Muscle layer of colon (tissue), 2 donors: Measurements from ENCODE around the gene RNLS.
"Not testable (repeated sequence)": the region's sequence is repeated elsewhere in the genome, so short reads cannot be mapped to it uniquely, and the experiment has no call there.

Experiments
- H3K27ac ChIP-seq: one replicate; pipeline ENCODE4 v1.7.0; 2013; ENCODE audit warnings: low read depth, mild to moderate bottlenecking, low read length, moderate library complexity
- H3K27me3 ChIP-seq, 2 donors: one replicate each; pipeline ENCODE4 v1.7.0; 2013; ENCODE audit warnings: low read length in 2 of 2, mild to moderate bottlenecking in 2 of 2; ENCODE audit not compliant: insufficient read depth in 2 of 2, control insufficient read depth in 1 of 2
- H3K36me3 ChIP-seq: one replicate; pipeline ENCODE4 v1.7.0; 2013; ENCODE audit warnings: mild to moderate bottlenecking, low read length; ENCODE audit not compliant: insufficient read depth
- H3K4me1 ChIP-seq: one replicate; pipeline ENCODE4 v1.7.0; 2013; ENCODE audit warnings: mild to moderate bottlenecking, low read length; ENCODE audit not compliant: insufficient read depth
- H3K4me3 ChIP-seq, 2 donors: one replicate each; pipeline ENCODE4 v1.7.0; 2013; ENCODE audit warnings: low read length in 2 of 2, low read depth in 1 of 2, mild to moderate bottlenecking in 1 of 2, moderate library complexity in 1 of 2
- H3K9ac ChIP-seq: one replicate; pipeline ENCODE4 v1.7.0; 2013; ENCODE audit warnings: low read length
- H3K9me3 ChIP-seq: one replicate; pipeline ENCODE4 v1.7.0; 2013; ENCODE audit warnings: mild to moderate bottlenecking, low read length
- donor health status: abdominal sarcoma.
- donor health status: Adenocarcinoma of cecum.

The RNLS gene

GRCh38 chr10:88491314-88491713 is 91.8 kb downstream of the RNLS start:
- Histone ChIP-seq H3K9me3 (no peaks in the 10 kb centered on the region), H3K4me1 (peaks cover 12% of the 10 kb centered on the region), H3K27me3 (no peaks in the 10 kb centered on the region), H3K36me3 (no peaks in the 10 kb centered on the region), H3K27ac (no peak overlapping the region), H3K4me3 (no peak overlapping the region), H3K9ac (no peak overlapping the region)

GRCh38 chr10:88490231-88490980 is 92.7 kb downstream of the RNLS start:
- no peaks in the 10 kb centered on the region for H3K36me3 ChIP-seq
- H3K9ac ChIP-seq, result no peak overlapping the region

DNA sequence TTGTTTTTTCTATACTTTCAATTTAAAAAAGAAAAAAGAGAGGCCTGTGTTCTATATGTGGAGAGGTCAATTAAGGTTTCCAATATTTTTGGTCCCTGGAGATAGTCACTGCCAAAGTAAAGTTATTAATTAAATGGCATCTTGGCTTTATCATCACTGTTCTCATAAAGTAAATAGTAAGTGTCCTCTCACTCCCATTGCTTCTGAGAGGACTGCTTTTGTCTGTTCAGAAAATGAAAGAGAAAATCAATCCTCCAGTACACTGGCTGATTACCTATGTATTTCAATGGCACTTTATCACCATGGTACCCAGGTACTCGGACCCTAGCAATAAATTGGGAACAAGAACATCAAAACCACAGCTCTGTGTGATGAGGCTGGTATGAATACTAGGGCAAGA is 94.0 kb downstream of the RNLS start:
- no peak overlapping the region for H3K27ac ChIP-seq
- H3K4me1 ChIP-seq, result peaks cover 12% of the 10 kb centered on the region
- H3K36me3 ChIP-seq, result no peaks in the 10 kb centered on the region
- no peak overlapping the region for H3K9ac ChIP-seq
- no peak overlapping the region for H3K4me3 ChIP-seq
- H3K9me3 ChIP-seq, result no peaks in the 10 kb centered on the region
- H3K27me3 ChIP-seq, result no peaks in the 10 kb centered on the region

More at GRCh38 chr10:88490231-88490980, 92.7 kb downstream of the RNLS start:
- H3K9me3 ChIP-seq, result no peaks in the 10 kb centered on the region
- no peaks in the 10 kb centered on the region for H3K27me3 ChIP-seq
- no peak overlapping the region for H3K4me3 ChIP-seq
- no peak overlapping the region for H3K27ac ChIP-seq
- H3K4me1 ChIP-seq, result peaks cover 12% of the 10 kb centered on the region

GRCh38 chr10:88486816-88487215 is 96.3 kb downstream of the RNLS start:
- H3K9ac ChIP-seq, H3K27ac ChIP-seq, H3K27me3 ChIP-seq, H3K9me3 ChIP-seq, H3K4me1 ChIP-seq, H3K4me3 ChIP-seq, H3K36me3 ChIP-seq: not testable (repeated sequence)

DNA sequence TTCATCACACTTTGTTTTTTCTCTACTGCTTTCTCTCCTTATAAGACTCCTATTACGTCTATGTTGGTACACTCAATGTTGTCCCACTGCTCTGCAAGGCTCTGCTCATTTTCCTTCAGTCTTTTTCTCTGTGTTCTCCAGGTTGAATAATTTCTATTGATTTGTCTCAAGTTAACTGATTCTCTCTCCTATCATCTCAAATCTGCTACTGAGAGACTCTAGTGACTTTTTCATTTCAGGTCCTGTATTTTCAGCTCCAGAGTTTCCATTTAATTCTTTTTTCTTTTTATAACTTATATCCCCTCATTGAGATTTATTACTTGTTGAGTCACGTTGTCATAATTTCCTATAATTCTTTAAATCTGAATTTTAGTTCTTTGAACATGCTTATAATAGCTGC is 100.9 kb downstream of the RNLS start:
- Histone ChIP-seq H3K9me3 (no peaks in the 10 kb centered on the region), H3K9ac (no peak overlapping the region), H3K4me1 (no peaks in the 10 kb centered on the region), H3K27me3 (no peaks in the 10 kb centered on the region), H3K4me3 (no peak overlapping the region), H3K36me3 (no peaks in the 10 kb centered on the region), H3K27ac (no peak overlapping the region)

DNA sequence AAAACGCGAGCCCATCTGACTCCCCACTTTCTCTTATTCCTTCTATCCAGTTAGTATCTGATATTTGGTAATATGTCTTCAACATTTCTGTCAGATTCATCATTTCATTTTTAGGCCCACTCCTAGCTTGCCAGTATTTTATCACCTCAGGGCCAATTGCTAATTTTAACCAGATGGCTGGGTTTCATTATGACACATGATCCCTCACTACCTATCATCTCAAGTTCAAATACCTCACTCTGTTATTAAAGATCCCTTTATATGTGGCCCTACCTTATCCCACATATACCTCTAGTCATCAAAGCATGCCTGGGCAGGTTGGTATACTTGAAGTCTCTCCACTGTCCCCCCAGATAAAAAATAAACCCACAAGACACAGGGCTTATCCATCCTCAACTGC is 104.9 kb downstream of the RNLS start:
- Histone ChIP-seq H3K4me3 (no peak overlapping the region), H3K36me3 (no peaks in the 10 kb centered on the region), H3K9ac (no peak overlapping the region), H3K27me3 (no peaks in the 10 kb centered on the region), H3K4me1 (peaks cover 9% of the 10 kb centered on the region), H3K27ac (no peak overlapping the region), H3K9me3 (no peaks in the 10 kb centered on the region)

GRCh38 chr10:88477343-88478085 is 105.6 kb downstream of the RNLS start:
- Histone ChIP-seq H3K4me1 (peaks cover 9% of the 10 kb centered on the region), H3K27me3 (no peaks in the 10 kb centered on the region), H3K4me3 (no peak overlapping the region), H3K9ac (no peak overlapping the region), H3K36me3 (no peaks in the 10 kb centered on the region), H3K27ac (no peak overlapping the region), H3K9me3 (no peaks in the 10 kb centered on the region)

GRCh38 chr10:88474884-88475844 is 108.0 kb downstream of the RNLS start:
- Histone ChIP-seq H3K9me3 (no peaks in the 10 kb centered on the region), H3K36me3 (no peaks in the 10 kb centered on the region), H3K4me1 (peaks cover 9% of the 10 kb centered on the region), H3K9ac (no peak overlapping the region), H3K27ac (no peak overlapping the region), H3K27me3 (no peaks in the 10 kb centered on the region), H3K4me3 (no peak overlapping the region)

DNA sequence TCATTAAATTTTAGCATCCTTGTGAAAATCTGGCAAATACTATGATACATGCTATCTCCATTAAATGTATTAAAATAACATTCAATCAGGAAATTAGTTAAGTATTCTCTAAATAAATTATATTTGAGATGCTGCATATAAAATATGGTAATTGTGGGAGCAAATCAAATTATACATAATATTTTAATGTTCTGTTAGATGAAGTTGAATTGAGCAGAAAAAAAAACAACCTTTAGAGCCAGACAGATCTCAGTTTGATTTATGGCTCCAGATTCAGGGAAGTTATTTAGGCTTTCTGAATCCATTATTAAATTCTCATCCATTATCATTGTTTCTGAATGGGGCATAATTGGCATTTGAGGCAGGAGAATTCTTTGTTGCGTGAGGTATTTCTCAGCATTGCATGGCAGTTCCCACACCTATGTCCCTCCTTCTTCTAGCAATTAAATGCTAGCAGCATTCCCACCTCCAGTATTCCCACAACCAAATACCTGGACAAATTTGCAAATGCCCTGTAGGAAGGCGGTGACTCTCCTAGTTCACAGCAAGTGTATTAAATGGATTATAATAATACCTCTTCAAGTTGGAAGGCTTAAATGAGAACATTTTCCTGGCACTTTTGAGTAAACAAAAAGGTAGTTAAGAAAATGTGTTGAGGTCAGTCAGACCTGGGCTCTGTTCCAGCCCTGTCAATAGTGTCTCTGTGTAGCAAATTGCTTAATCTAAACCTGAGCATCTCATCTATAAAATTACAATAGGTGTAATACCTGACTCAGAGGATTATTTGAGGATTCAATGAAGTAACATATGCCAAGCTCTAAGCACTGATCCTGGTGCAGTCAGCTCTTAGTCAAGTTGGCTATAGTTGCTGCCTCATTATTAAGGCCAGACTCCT is 108.9 kb downstream of the RNLS start:
- H3K36me3 ChIP-seq, result no peaks in the 10 kb centered on the region
- no peaks in the 10 kb centered on the region for H3K27me3 ChIP-seq
- no peak overlapping the region for H3K27ac ChIP-seq
- H3K4me3 ChIP-seq, result no peak overlapping the region
- peaks cover 9% of the 10 kb centered on the region for H3K4me1 ChIP-seq
- no peak overlapping the region for H3K9ac ChIP-seq
- H3K9me3 ChIP-seq, result no peaks in the 10 kb centered on the region

GRCh38 chr10:88472540-88472939 is 110.6 kb downstream of the RNLS start:
- Histone ChIP-seq H3K27ac (no peak overlapping the region), H3K9me3 (no peaks in the 10 kb centered on the region), H3K4me3 (no peak overlapping the region), H3K4me1 (peaks cover 14% of the 10 kb centered on the region), H3K27me3 (no peaks in the 10 kb centered on the region), H3K9ac (no peak overlapping the region), H3K36me3 (no peaks in the 10 kb centered on the region)
